Large intestine (tissue), 3 donors: ENCODE measurements around the gene PKD1L1. TPM values are rescaled to one million over a fixed set of nuclear protein-coding genes. Genes with fewer than 3 reads are reported as not detected.

Experiments used
- DNase-seq, 2 donors: peaks; one replicate each; pipeline versions ENCODE4 v3.0.0 to v3.0.0-alpha.2; 2013
- H3K27ac ChIP-seq: one replicate; pipeline ENCODE4 v1.5.1; 2013; ENCODE audit warnings: low read length
- H3K27me3 ChIP-seq: 2 replicates; pipeline ENCODE4 v1.6.1; 2013; ENCODE audit warnings: low read length; ENCODE audit not compliant: control insufficient read depth, insufficient read depth
- H3K36me3 ChIP-seq: 2 replicates; pipeline ENCODE4 v1.6.1; 2013; ENCODE audit warnings: low read length; ENCODE audit not compliant: control insufficient read depth, insufficient read depth
- H3K4me1 ChIP-seq: one replicate; pipeline ENCODE4 v1.6.1; 2013; ENCODE audit warnings: low read length; ENCODE audit not compliant: control insufficient read depth, insufficient read depth
- H3K4me3 ChIP-seq: one replicate; pipeline ENCODE4 v1.5.1; 2013; ENCODE audit warnings: low read length
- H3K9me3 ChIP-seq: one replicate; pipeline ENCODE4 v1.6.1; 2013; ENCODE audit warnings: mild to moderate bottlenecking, low read depth, low read length, moderate library complexity; ENCODE audit not compliant: control insufficient read depth
- WGBS: methylation state at CpG from one replicate; pipeline ENCODE4 v1.1.5; 2013; ENCODE audit warnings: low lambda C conversion rate; ENCODE audit not compliant: insufficient coverage; 5-methylcytosine and 5-hydroxymethylcytosine counted together
- polyA plus RNA-seq: library from polyadenylated mRNA; unstranded; fragments of 120-200 nt; gene quantifications from one replicate; pipeline ENCODE4 v1.2.1, GENCODE V29; 2013

PKD1L1 gene
- polyA plus RNA-seq, 1 donor = 1.0 TPM

- Histone ChIP-seq H3K4me1 (peaks cover 20% of the 10 kb centered on the region), H3K4me3 (no peak overlapping the region), H3K27me3 (no peaks in the 10 kb centered on the region), H3K36me3 (no peaks in the 10 kb centered on the region), H3K27ac (no peak overlapping the region), H3K9me3 (no peaks in the 10 kb centered on the region)
- 100% methylated on average over 1 of the region's 5 CpGs for WGBS
- no peak for DNase-seq
Measured at GRCh38 chr7:47780555-47780954, 167.7 kb downstream of the PKD1L1 start.

DNA sequence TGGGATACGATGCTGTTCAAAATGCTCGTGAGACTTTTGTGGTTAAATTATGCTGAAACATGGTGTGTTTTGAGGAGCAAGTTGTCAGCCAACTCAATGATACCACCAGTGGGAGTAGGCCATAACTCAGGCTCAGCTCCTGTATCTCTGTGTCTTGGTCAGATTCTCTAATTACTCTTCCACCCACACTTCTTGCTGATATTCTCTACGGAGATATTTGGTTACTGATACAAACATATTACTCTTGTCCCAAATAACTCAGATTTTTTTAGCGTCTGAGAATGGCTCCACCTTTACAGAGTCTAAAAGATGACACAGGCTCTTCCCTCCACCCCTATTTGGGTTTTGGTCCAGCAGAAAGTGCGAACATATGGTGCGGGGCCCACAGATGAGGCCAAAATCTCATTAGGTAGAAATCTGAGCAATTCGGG lies 168.9 kb downstream of the PKD1L1 start:
- no peaks in the 10 kb centered on the region for H3K27me3 ChIP-seq
- DNase-seq = no peak

DNA sequence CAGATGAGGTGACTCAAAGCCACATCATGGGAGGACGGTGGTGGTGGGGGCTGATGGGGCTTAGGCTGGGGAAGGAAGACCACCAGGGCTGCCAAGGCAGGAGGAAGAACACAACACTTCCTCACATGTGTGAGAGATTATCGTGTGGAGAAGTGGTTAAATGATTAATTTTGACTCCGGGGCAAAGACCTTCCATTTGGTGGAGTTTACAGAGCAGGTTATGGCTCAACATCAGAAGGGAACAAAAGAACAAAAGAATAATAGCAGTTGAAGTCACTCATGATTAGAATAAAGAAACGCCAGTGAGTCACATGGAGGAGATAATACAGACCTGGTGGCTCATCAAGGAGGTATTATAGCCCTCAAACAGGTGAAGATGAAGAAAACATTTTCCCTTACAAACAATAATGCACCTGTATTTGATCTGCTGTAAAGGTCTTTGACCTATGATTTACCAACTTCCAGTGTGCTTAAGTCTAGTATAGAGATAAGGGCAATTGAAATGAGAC lies 170.1 kb downstream of the PKD1L1 start:
- H3K9me3 ChIP-seq = no peaks in the 10 kb centered on the region
- peaks cover 15% of the 10 kb centered on the region for H3K4me1 ChIP-seq
- H3K27ac ChIP-seq = peak overlapping the region; percentile 56
- no peaks in the 10 kb centered on the region for H3K36me3 ChIP-seq
- H3K27me3 ChIP-seq = no peaks in the 10 kb centered on the region
- DNase-seq = peak; percentile 57 to 84
- no peak overlapping the region for H3K4me3 ChIP-seq
- WGBS = 37% methylated on average over 2 of the region's 4 CpGs

More for the DNA sequence above, 168.9 kb downstream of the PKD1L1 start:
- Histone ChIP-seq H3K27ac (no peak overlapping the region), H3K36me3 (no peaks in the 10 kb centered on the region), H3K4me3 (no peak overlapping the region), H3K9me3 (no peaks in the 10 kb centered on the region), H3K4me1 (peaks cover 18% of the 10 kb centered on the region)
- WGBS = 56% methylated on average over 3 of the region's 7 CpGs

DNA sequence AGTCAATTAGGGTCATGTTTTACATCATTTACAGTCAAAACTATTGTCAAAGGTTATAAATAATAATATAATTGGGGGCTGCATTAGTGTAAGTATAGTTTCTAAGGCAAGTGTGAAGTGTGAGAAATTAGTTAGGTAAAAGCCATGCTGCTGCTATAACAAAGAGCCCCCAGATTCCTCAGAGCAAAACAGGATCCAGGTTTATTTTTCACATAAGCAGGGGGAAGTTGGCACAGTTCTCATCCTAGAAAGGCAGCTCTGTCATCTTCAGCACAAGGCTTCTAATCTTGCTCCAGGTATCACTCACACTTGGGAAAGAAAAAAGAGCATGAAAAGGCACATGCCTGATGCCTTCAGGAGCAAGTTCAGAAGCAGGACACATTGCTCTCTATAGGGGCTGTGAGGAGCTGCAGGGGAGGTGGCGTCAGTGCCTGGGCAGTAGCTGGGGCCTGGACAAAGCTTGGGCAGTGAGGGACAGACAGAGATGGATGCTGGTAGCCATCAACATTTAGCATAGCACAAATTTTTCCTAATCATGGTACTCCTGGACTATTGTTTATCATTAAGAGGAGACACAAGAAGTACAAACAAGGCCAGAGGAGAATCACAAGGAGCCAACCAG lies 170.6 kb downstream of the PKD1L1 start:
- Histone ChIP-seq H3K4me3 (no peak overlapping the region), H3K9me3 (no peaks in the 10 kb centered on the region), H3K36me3 (no peaks in the 10 kb centered on the region), H3K4me1 (peaks cover 15% of the 10 kb centered on the region), H3K27ac (peak overlapping the region; percentile 56), H3K27me3 (no peaks in the 10 kb centered on the region)
- WGBS = no CpG with 5 or more reads among the region's 1 CpG
- no peak for DNase-seq

DNA sequence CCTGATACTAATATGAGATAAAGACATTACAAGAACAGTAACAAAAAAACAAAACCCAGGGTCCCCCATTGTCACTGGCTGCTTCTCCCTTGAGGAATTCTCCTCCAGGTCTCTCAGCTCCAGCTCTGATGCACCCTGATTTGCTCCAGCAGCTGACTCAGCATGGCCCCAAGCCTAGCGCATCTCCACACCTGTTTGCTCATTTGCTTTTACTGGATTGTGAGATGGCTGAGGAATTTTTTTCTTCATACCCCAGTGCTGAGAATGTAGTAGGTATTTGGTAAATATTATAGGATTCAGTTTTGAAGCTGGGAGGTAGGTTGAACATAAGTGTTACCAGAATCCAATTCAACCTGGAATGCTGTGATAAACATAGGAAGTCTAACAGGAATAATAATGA lies 171.9 kb downstream of the PKD1L1 start:
- Histone ChIP-seq H3K4me3 (no peak overlapping the region), H3K4me1 (peaks cover 15% of the 10 kb centered on the region), H3K27ac (no peak overlapping the region), H3K36me3 (no peaks in the 10 kb centered on the region), H3K27me3 (no peaks in the 10 kb centered on the region), H3K9me3 (no peaks in the 10 kb centered on the region)
- no peak for DNase-seq
- no CpG with 5 or more reads among the region's 1 CpG for WGBS

GRCh38 chr7:47775238-47775637 lies 173.0 kb downstream of the PKD1L1 start:
- H3K36me3 ChIP-seq = no peaks in the 10 kb centered on the region
- 100% methylated on average over 1 of the region's 2 CpGs for WGBS
- no peaks in the 10 kb centered on the region for H3K27me3 ChIP-seq
- H3K4me3 ChIP-seq = no peak overlapping the region
- no peak overlapping the region for H3K27ac ChIP-seq
- DNase-seq = no peak
- H3K9me3 ChIP-seq = no peaks in the 10 kb centered on the region
- peaks cover 15% of the 10 kb centered on the region for H3K4me1 ChIP-seq

GRCh38 chr7:47772492-47772891 lies 175.8 kb downstream of the PKD1L1 start:
- H3K27ac ChIP-seq = no peak overlapping the region
- no peaks in the 10 kb centered on the region for H3K27me3 ChIP-seq

GRCh38 chr7:47771990-47772360 lies 176.3 kb downstream of the PKD1L1 start:
- Histone ChIP-seq H3K4me1 (no peaks in the 10 kb centered on the region), H3K36me3 (no peaks in the 10 kb centered on the region), H3K27ac (no peak overlapping the region), H3K27me3 (no peaks in the 10 kb centered on the region), H3K9me3 (no peaks in the 10 kb centered on the region), H3K4me3 (no peak overlapping the region)
- WGBS = 70% methylated on average over 2 of the region's 5 CpGs
- DNase-seq = no peak

More at GRCh38 chr7:47772492-47772891, 175.8 kb downstream of the PKD1L1 start:
- WGBS = 100% methylated on average over 1 of the region's 4 CpGs
- Histone ChIP-seq H3K36me3 (no peaks in the 10 kb centered on the region), H3K4me1 (no peaks in the 10 kb centered on the region), H3K9me3 (no peaks in the 10 kb centered on the region), H3K4me3 (no peak overlapping the region)
- DNase-seq = no peak

- H3K4me1 ChIP-seq = no peaks in the 10 kb centered on the region
- DNase-seq = no peak
- no peaks in the 10 kb centered on the region for H3K36me3 ChIP-seq
- no peak overlapping the region for H3K27ac ChIP-seq
- no peaks in the 10 kb centered on the region for H3K27me3 ChIP-seq
- no peak overlapping the region for H3K4me3 ChIP-seq
- WGBS = no CpG with 5 or more reads among the region's 5 CpGs
- no peaks in the 10 kb centered on the region for H3K9me3 ChIP-seq
Measured at GRCh38 chr7:47771336-47771989, 176.8 kb downstream of the PKD1L1 start.

GRCh38 chr7:47766126-47766525 lies 182.1 kb downstream of the PKD1L1 start:
- Histone ChIP-seq H3K4me1 (peaks cover 20% of the 10 kb centered on the region), H3K4me3 (no peak overlapping the region), H3K27me3 (no peaks in the 10 kb centered on the region), H3K27ac (no peak overlapping the region), H3K9me3 (no peaks in the 10 kb centered on the region), H3K36me3 (no peaks in the 10 kb centered on the region)
- WGBS = 85% methylated on average over 5 of the region's 7 CpGs
- no peak for DNase-seq
